SU-DHL-6 (cell line): ENCODE measurements around the gene TMEM178B.

ENCODE experiments used
- CTCF ChIP-seq: fragments of 200-600 bp; sonication (generic); IDR thresholded peaks from one replicate; pipeline ENCODE4 v1.5.1; 2017; ENCODE audit warnings: antibody characterized with exemption, mild to moderate bottlenecking, low read length, moderate library complexity; ENCODE audit not compliant: insufficient read depth, poor library complexity, severe bottlenecking
- EZH2phosphoT487 ChIP-seq: fragments of 200-600 bp; sonication (generic), shearing (Covaris generic); conservative IDR thresholded peaks from 2 replicates; pipeline ENCODE4 v1.6.1; 2018; ENCODE audit warnings: mild to moderate bottlenecking, antibody characterized with exemption, low read length, moderate library complexity, mixed read lengths

GRCh38 chr7:141522657-141523342, 448.9 kb downstream of the TMEM178B start:
- TF ChIP-seq CTCF (no peak), EZH2phosphoT487 (no peak)
